SK-N-MC (cell line): ENCODE measurements around the gene NPB.

ENCODE experiments used
- EZH2 ChIP-seq: fragments of 200-600 bp; sonication (generic); IDR thresholded peaks from one replicate; pipeline ENCODE4 v1.6.1; 2017; ENCODE audit warnings: antibody characterized with exemption
- FOXP2 ChIP-seq: optimal IDR thresholded peaks from 2 replicates; pipeline ENCODE3; 2011; ENCODE audit warnings: mild to moderate bottlenecking, moderate library complexity; ENCODE audit not compliant: insufficient read depth; ENCODE audit errors: extremely low read length, control extremely low read depth
- POLR2AphosphoS5 ChIP-seq: IDR thresholded peaks from 2 replicates; pipeline ENCODE4 v1.6.1; 2012; ENCODE audit warnings: mild to moderate bottlenecking, low read depth, low read length, borderline replicate concordance

DNA sequence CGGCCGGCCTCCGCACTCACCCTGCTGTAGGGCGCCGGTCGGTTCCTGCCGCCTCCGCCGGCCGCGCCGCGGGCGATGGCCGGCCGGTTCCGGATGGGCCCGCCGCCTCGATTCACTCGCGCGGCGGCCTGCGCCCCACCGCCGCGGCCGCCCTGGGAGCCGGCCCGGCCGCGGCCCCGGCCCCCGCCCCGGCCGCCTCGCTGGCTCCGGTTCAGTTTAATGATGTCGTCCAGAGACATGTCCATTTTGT lies 10.8 kb upstream of the NPB start:
- no peak for TF ChIP-seq EZH2
- no peak for TF ChIP-seq POLR2AphosphoS5
- TF ChIP-seq FOXP2, result no peak
